B cell (primary cell): ENCODE data around the gene KIF13A. TPM values are rescaled to one million over a fixed set of nuclear protein-coding genes. Genes with fewer than 3 reads are reported as not detected.

ENCODE experiments used
- ATAC-seq: fragments of 200-7000 bp; cut with Tn5 transposase; one replicate; pipeline ENCODE4 v1.10.0; 2021; ENCODE audit warnings: low read depth, mild to moderate bottlenecking, moderate number of reproducible peaks, moderate library complexity
- CTCF ChIA-PET: fragments of 350-600 bp; sonication (Branson Sonifier 250); formaldehyde crosslinking; loops from one replicate; lab custom pipeline; 2021; ENCODE audit warnings: antibody characterized with exemption, inconsistent platforms; lab: Charles Lee
- POLR2A ChIA-PET: fragments of 350-600 bp; sonication (Branson Sonifier 250); formaldehyde crosslinking; loops from one replicate; lab custom pipeline; 2021; ENCODE audit warnings: antibody characterized with exemption; lab: Charles Lee
- DNase-seq: peaks from one replicate; pipeline ENCODE4 v3.0.0; 2013
- H2AFZ ChIP-seq: 2 replicates; pipeline ENCODE4 v1.6.1; 2012; ENCODE audit warnings: mild to moderate bottlenecking, low read depth, low read length; ENCODE audit not compliant: insufficient read depth, poor library complexity, severe bottlenecking
- H3K27ac ChIP-seq, 2 donors: 1 replicate in 1 of 2; 2 replicates in 1 of 2; pipeline ENCODE4 v1.5.1; 2012 to 2013; ENCODE audit warnings: low read length in 2 of 2, mild to moderate bottlenecking in 2 of 2, moderate library complexity in 1 of 2
- H3K27me3 ChIP-seq, 4 experiments: fragments of 200-600 bp in 1 of 4; sonication (generic) in 1 of 4; replicated peaks in 1 of 4; 1 replicate in 2 of 4; 2 replicates in 2 of 4; pipeline versions ENCODE4 v1.6.1 to v1.7.0; 2013 to 2016; ENCODE audit warnings: low read length in 3 of 4, mild to moderate bottlenecking in 2 of 4, mixed read lengths in 1 of 4, moderate library complexity in 1 of 4; ENCODE audit not compliant: insufficient read depth in 4 of 4, control insufficient read depth in 3 of 4; ENCODE audit errors: control extremely low read depth in 1 of 4
- H3K36me3 ChIP-seq, 2 experiments: replicated peaks in 1 of 2; 1 replicate in 1 of 2; 2 replicates in 1 of 2; pipeline versions ENCODE4 v1.6.1 to v1.7.1; 2013; ENCODE audit warnings: low read length in 1 of 2; ENCODE audit not compliant: insufficient read depth in 2 of 2, control insufficient read depth in 1 of 2; ENCODE audit errors: control extremely low read depth in 1 of 2, extremely low read depth in 1 of 2
- H3K4me1 ChIP-seq, 2 donors: fragments of 200-600 bp in 1 of 2; sonication (generic) in 1 of 2; 1 replicate in 1 of 2; 2 replicates in 1 of 2; pipeline versions ENCODE4 v1.5.1 to v1.6.1; 2013 to 2017; ENCODE audit warnings: low read length in 2 of 2; ENCODE audit not compliant: control insufficient read depth in 2 of 2, insufficient read depth in 2 of 2
- H3K4me2 ChIP-seq: replicated peaks from 2 replicates; pipeline ENCODE3; 2012; ENCODE audit warnings: mild to moderate bottlenecking, low read depth, low read length; ENCODE audit not compliant: poor library complexity, severe bottlenecking
- H3K4me3 ChIP-seq, 5 experiments: fragments of 200-600 bp in 1 of 5; sonication (generic) in 1 of 5; 1 replicate in 3 of 5; 2 replicates in 2 of 5; pipeline versions ENCODE4 v1.5.1 to v1.7.0; 2011 to 2016; ENCODE audit warnings: low read length in 4 of 5, mild to moderate bottlenecking in 4 of 5, low read depth in 2 of 5, control low read depth in 1 of 5, moderate library complexity in 1 of 5; ENCODE audit not compliant: insufficient read depth in 1 of 5; ENCODE audit errors: control extremely low read depth in 1 of 5, extremely low read depth in 1 of 5
- H3K79me2 ChIP-seq: fragments of 200-600 bp; sonication (generic); one replicate; pipeline ENCODE4 v1.6.0; 2016; ENCODE audit warnings: low read length; ENCODE audit not compliant: control insufficient read depth, insufficient read depth
- H3K9ac ChIP-seq: fragments of 200-600 bp; sonication (generic); 2 replicates; pipeline ENCODE4 v1.6.1; 2017; ENCODE audit warnings: mild to moderate bottlenecking, low read length, moderate library complexity
- H3K9me3 ChIP-seq, 3 donors: one replicate each; pipeline versions ENCODE4 v1.6.1 to v1.7.1; 2013; ENCODE audit warnings: low read length in 2 of 3; ENCODE audit not compliant: control insufficient read depth in 2 of 3, insufficient read depth in 1 of 3; ENCODE audit errors: control extremely low read depth in 1 of 3
- H4K20me1 ChIP-seq: 2 replicates; pipeline ENCODE4 v1.6.0; 2012; ENCODE audit warnings: mild to moderate bottlenecking, low read length; ENCODE audit not compliant: insufficient read depth, control insufficient read depth, poor library complexity, severe bottlenecking
- H3K27ac Mint-ChIP-seq: one replicate; pipeline ENCODE4 v1.8.0; 2021; ENCODE audit warnings: mixed read lengths
- H3K27me3 Mint-ChIP-seq: one replicate; pipeline ENCODE4 v1.8.0; 2021; ENCODE audit warnings: mixed read lengths
- H3K4me1 Mint-ChIP-seq: one replicate; pipeline ENCODE4 v1.8.0; 2021; ENCODE audit warnings: mixed read lengths
- H3K4me3 Mint-ChIP-seq: one replicate; pipeline ENCODE4 v1.8.0; 2021; ENCODE audit warnings: mixed read lengths
- H3K9me3 Mint-ChIP-seq: one replicate; pipeline ENCODE4 v1.8.0; 2022; ENCODE audit warnings: mixed read lengths; ENCODE audit not compliant: insufficient read depth
- CTCF ChIP-seq: fragments of 200-600 bp; IDR thresholded peaks from one replicate; pipeline ENCODE4 v1.8.0; 2022; ENCODE audit warnings: antibody characterized with exemption, mild to moderate bottlenecking
- EZH2 ChIP-seq: IDR thresholded peaks from 2 replicates; pipeline ENCODE4 v1.6.1; 2012; ENCODE audit warnings: borderline replicate concordance, low read depth, mild to moderate bottlenecking, moderate library complexity, low read length; ENCODE audit not compliant: insufficient read depth, poor library complexity, severe bottlenecking
- WGBS: methylation state at CpG from one replicate; pipeline ENCODE4 v1.1.5; 2013; ENCODE audit warnings: missing lambda C conversion rate; ENCODE audit not compliant: insufficient coverage; 5-methylcytosine and 5-hydroxymethylcytosine counted together
- intact Hi-C: fragments of 100-400 bp; cut with micrococcal nuclease; formaldehyde crosslinking; loops from one replicate; pipeline ENCODE4 v1.10.0; 2022
- polyA plus RNA-seq: library from polyadenylated mRNA; depleted of rRNA; stranded (reverse); fragments of >200 nt; gene quantifications from 2 replicates; pipeline ENCODE4 v1.2.3, GENCODE V29; 2012
- total RNA-seq, 2 donors: library from RNA; stranded (reverse); fragments of 120-200 nt in 1 of 2; gene quantifications; 1 replicate in 1 of 2; 2 replicates in 1 of 2; pipeline versions ENCODE4 v1.2.3 to v1.2.4, GENCODE V29; 2013 to 2022

The KIF13A gene
- total and polyA plus RNA-seq, 2 donors (not counting 1 experiment from before 2014, with no cell fraction given), result 2.1 to 23.4 TPM

DNA sequence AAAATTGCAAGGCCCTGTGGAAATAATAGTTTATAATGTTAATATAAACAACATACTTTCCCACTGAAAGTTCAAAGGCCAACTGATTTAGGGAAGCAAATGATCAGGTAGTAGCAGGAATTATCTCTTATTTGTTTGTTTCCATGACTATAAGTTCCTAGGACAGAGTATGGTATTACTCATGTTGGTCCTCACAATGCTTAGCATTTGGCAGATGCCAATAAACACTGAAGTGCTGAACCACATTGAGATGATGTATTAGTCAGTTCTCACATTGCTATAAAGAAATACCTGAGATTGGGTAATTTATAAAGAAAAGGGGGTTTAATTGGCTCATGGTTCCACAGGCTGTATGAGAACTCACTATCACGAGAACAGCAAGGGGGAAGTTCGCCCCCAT lies 151.1 kb downstream of the KIF13A start:
- Histone ChIP-seq H4K20me1 (no peaks in the 10 kb centered on the region), H2AFZ (no peak overlapping the region), H3K9me3 (no peaks in the 10 kb centered on the region), H3K27ac (no peak overlapping the region), H3K9ac (no peak overlapping the region), H3K4me3 (no peak overlapping the region), H3K4me1 (no peaks in the 10 kb centered on the region), H3K36me3 (no peaks in the 10 kb centered on the region), H3K79me2 (no peaks in the 10 kb centered on the region), H3K4me2 (no peak overlapping the region), H3K27me3 (no peaks in the 10 kb centered on the region)
- 100% methylated on average over 2 of the region's 2 CpGs for WGBS
- H3K27ac Mint-ChIP-seq, result no peak overlapping the region
- no peak for TF ChIP-seq EZH2
- TF ChIP-seq CTCF, result no peak
- DNase-seq (no peak), ATAC-seq (no peak)
- H3K27me3 Mint-ChIP-seq, result no peaks in the 10 kb centered on the region
- intact Hi-C loops, result no loop called here
- CTCF ChIA-PET, result interaction anchor here (0.6 kb wide), 1 partner anchor 30 kb away, joined by 3 read pairs; no protein-coding TSS in a partner anchor
- H3K9me3 Mint-ChIP-seq, result no peaks in the 10 kb centered on the region
- no peak overlapping the region for H3K4me3 Mint-ChIP-seq
- H3K4me1 Mint-ChIP-seq, result no peaks in the 10 kb centered on the region
- POLR2A ChIA-PET, result no interaction called here

DNA sequence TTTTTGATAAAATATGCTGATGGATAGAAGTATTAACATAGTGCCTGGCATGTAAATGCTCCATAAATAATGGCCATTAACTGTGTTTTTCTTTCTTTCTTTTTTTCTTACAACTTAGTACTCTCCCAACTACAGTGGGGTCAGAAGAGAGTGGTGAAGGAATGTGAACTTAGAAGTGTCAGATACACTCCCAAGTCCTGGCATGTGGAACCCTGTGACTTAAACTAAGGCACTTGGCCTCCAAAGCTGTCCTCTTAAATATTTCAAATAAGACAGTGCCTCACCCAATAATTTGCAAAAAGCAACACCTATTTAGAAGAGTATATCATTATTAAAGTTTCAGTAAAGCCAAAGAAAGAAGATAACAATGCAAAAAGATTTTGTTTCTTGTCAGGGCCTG lies 151.7 kb downstream of the KIF13A start:
- Histone ChIP-seq H3K27me3 (no peaks in the 10 kb centered on the region), H4K20me1 (no peaks in the 10 kb centered on the region), H3K79me2 (no peaks in the 10 kb centered on the region), H3K36me3 (no peaks in the 10 kb centered on the region), H3K9me3 (no peaks in the 10 kb centered on the region), H3K9ac (no peak overlapping the region), H2AFZ (no peak overlapping the region), H3K4me1 (no peaks in the 10 kb centered on the region), H3K4me3 (no peak overlapping the region), H3K4me2 (no peak overlapping the region), H3K27ac (no peak overlapping the region)
- no peak for TF ChIP-seq EZH2
- no peaks in the 10 kb centered on the region for H3K9me3 Mint-ChIP-seq
- POLR2A ChIA-PET, result no interaction called here
- no peaks in the 10 kb centered on the region for H3K4me1 Mint-ChIP-seq
- H3K27me3 Mint-ChIP-seq, result no peaks in the 10 kb centered on the region
- ATAC-seq, result no peak
- DNase-seq, result no peak
- intact Hi-C loops, result no loop called here
- H3K27ac Mint-ChIP-seq, result no peak overlapping the region
- CTCF ChIA-PET, result no interaction called here
- H3K4me3 Mint-ChIP-seq, result no peak overlapping the region
